ENCODE measurements around the gene ZNF235.
"Not testable (repeated sequence)": the region's sequence is repeated elsewhere in the genome, so short reads cannot be mapped to it uniquely, and the experiment has no call there.

ZNF235 gene

GRCh38 chr19:44304659-44305193 is at the start of gene ZNF235:
ZNF235 (minus strand) TSS chr19:44305025; CDS start chr19:44303404, 1,621 bp downstream.
- Histone ChIP-seq H3K27me3 (replicated peaks; ENCODE audit: control insufficient read depth, insufficient read depth, low read length) (no peaks in the 10 kb centered on the region), H3K9me3 (ENCODE audit: control insufficient read depth, low read length) (no peaks in the 10 kb centered on the region), H3K4me3 (ENCODE audit: low read length) (peak within 1 kb of the TSS; percentile 90), H3K4me1 (ENCODE audit: control insufficient read depth, insufficient read depth, low read length) (peaks cover 8% of the 10 kb centered on the region), H3K36me3 (ENCODE audit: control insufficient read depth, insufficient read depth, low read length, severe bottlenecking) (peaks cover 9% of the 10 kb centered on the region), H3K9ac (ENCODE audit: low read length) (peak within 1 kb of the TSS; percentile 87)
- peak; percentile 99 for DNase-seq (ENCODE audit: low read depth)

DNA sequence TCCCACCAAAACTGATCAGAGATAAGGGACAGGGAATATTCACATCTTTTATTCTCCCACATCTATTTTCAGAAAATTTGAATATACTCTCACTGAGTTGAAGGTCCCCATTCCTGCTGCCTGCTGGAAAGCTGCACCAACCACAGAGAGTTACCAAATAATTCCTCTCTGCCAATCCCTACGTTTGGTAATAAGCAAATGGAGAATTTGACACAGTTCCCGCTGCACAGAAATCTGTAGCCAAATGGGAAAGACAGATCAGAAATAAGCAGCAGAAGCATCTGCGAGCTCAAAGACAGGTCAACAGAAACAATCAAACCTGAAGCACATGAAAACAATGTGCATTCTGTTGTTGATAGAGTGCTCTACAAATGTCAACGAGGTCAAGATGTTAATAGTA is 41.7 kb upstream of the ZNF235 start:
- no peak overlapping the region for H3K4me3 ChIP-seq (ENCODE audit: low read length)
- H3K27me3 ChIP-seq (replicated peaks; ENCODE audit: control insufficient read depth, insufficient read depth, low read length): no peaks in the 10 kb centered on the region
- peaks cover 20% of the 10 kb centered on the region for H3K36me3 ChIP-seq (ENCODE audit: control insufficient read depth, insufficient read depth, low read length, severe bottlenecking)
- peaks cover 17% of the 10 kb centered on the region for H3K9me3 ChIP-seq (ENCODE audit: control insufficient read depth, low read length)
- no peak overlapping the region for H3K9ac ChIP-seq (ENCODE audit: low read length)
- H3K4me1 ChIP-seq (ENCODE audit: control insufficient read depth, insufficient read depth, low read length): no peaks in the 10 kb centered on the region
- DNase-seq (ENCODE audit: low read depth): no peak

DNA sequence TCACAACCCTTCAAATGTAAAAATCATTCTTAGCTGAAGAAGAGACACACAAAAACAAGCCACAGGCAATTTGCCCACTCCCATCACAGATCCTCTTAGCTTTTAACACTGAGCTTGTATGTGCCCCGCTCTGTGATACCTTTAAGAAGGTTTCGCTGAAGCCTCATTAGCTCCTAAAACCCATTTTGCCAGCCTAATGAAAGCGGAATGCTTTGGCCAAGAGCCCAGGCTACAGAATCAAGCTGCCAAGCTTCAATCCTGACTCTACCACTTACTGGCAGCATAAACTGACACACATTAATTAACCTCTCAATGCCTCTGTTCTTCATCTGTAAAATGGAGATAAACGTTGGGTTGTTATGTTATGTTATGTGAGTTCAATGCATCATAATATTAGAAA is 41.1 kb upstream of the ZNF235 start:
- Histone ChIP-seq H3K4me3 (ENCODE audit: low read length) (no peak overlapping the region), H3K27me3 (replicated peaks; ENCODE audit: control insufficient read depth, insufficient read depth, low read length) (no peaks in the 10 kb centered on the region), H3K36me3 (ENCODE audit: control insufficient read depth, insufficient read depth, low read length, severe bottlenecking) (peaks cover 20% of the 10 kb centered on the region), H3K4me1 (ENCODE audit: control insufficient read depth, insufficient read depth, low read length) (no peaks in the 10 kb centered on the region), H3K9ac (ENCODE audit: low read length) (no peak overlapping the region), H3K9me3 (ENCODE audit: control insufficient read depth, low read length) (peaks cover 15% of the 10 kb centered on the region)
- DNase-seq (ENCODE audit: low read depth): no peak

GRCh38 chr19:44344255-44344654 is 39.4 kb upstream of the ZNF235 start:
- Histone ChIP-seq H3K9ac (ENCODE audit: low read length) (no peak overlapping the region), H3K4me1 (ENCODE audit: control insufficient read depth, insufficient read depth, low read length) (no peaks in the 10 kb centered on the region), H3K9me3 (ENCODE audit: control insufficient read depth, low read length) (peaks cover 14% of the 10 kb centered on the region), H3K27me3 (replicated peaks; ENCODE audit: control insufficient read depth, insufficient read depth, low read length) (no peaks in the 10 kb centered on the region), H3K36me3 (ENCODE audit: control insufficient read depth, insufficient read depth, low read length, severe bottlenecking) (peaks cover 24% of the 10 kb centered on the region), H3K4me3 (ENCODE audit: low read length) (no peak overlapping the region)
- DNase-seq (ENCODE audit: low read depth): no peak

GRCh38 chr19:44341794-44342193 is 37.0 kb upstream of the ZNF235 start:
- Histone ChIP-seq H3K36me3 (ENCODE audit: control insufficient read depth, insufficient read depth, low read length, severe bottlenecking) (peaks cover 40% of the 10 kb centered on the region), H3K4me3 (ENCODE audit: low read length) (no peak overlapping the region), H3K4me1 (ENCODE audit: control insufficient read depth, insufficient read depth, low read length) (no peaks in the 10 kb centered on the region), H3K9me3 (ENCODE audit: control insufficient read depth, low read length) (no peaks in the 10 kb centered on the region), H3K9ac (ENCODE audit: low read length) (no peak overlapping the region), H3K27me3 (replicated peaks; ENCODE audit: control insufficient read depth, insufficient read depth, low read length) (no peaks in the 10 kb centered on the region)
- no peak for DNase-seq (ENCODE audit: low read depth)

GRCh38 chr19:44334639-44335038 is 29.8 kb upstream of the ZNF235 start:
- H3K4me3 ChIP-seq (ENCODE audit: low read length); DNase-seq (ENCODE audit: low read depth); H3K4me1 ChIP-seq (ENCODE audit: control insufficient read depth, insufficient read depth, low read length); H3K9ac ChIP-seq (ENCODE audit: low read length); H3K27me3 ChIP-seq (replicated peaks; ENCODE audit: control insufficient read depth, insufficient read depth, low read length): not testable (repeated sequence)
- H3K9me3 ChIP-seq (ENCODE audit: control insufficient read depth, low read length): peaks cover 50% of the 10 kb centered on the region
- H3K36me3 ChIP-seq (ENCODE audit: control insufficient read depth, insufficient read depth, low read length, severe bottlenecking): peaks cover 91% of the 10 kb centered on the region

DNA sequence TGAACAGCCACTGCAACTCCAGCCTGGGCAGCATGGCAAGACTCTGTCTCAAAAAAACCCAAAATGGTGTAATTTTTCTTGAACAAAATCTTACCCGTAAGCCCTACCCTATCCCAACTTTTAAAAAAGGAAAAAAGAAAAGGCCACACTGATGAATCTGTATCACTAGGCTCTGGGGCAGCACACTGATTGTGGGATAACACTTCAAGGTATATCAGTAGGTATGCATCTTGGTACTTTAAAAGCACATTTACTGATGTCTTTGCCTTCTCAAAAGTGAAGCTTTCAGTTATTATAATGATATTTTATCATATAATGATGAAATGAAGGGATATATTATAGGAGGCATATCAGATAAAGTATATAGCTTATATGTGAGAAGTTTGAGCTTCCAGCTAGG is 27.3 kb upstream of the ZNF235 start:
- DNase-seq (ENCODE audit: low read depth): no peak
- Histone ChIP-seq H3K4me1 (ENCODE audit: control insufficient read depth, insufficient read depth, low read length) (no peaks in the 10 kb centered on the region), H3K4me3 (ENCODE audit: low read length) (no peak overlapping the region), H3K36me3 (ENCODE audit: control insufficient read depth, insufficient read depth, low read length, severe bottlenecking) (peaks cover 96% of the 10 kb centered on the region), H3K27me3 (replicated peaks; ENCODE audit: control insufficient read depth, insufficient read depth, low read length) (no peaks in the 10 kb centered on the region), H3K9ac (ENCODE audit: low read length) (no peak overlapping the region), H3K9me3 (ENCODE audit: control insufficient read depth, low read length) (peaks cover 70% of the 10 kb centered on the region)

DNA sequence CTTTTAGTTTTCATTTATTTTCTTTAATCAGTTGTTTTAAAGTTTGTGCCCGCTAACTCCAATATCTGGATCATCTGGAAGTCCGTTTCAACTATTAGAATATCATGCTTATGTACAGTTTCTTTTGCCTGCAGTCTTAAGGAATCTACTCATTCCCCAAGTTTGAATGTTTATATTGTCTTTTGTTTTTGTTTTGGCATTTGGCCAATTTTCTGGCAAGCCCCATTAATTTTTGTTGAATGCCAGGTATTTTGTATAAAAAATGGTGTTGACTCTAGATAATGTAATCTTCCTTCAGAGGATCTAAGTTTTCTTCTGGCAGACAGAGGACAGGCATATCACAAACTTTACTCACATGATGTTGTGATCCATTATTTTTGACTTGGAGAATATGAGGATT is 11.1 kb upstream of the ZNF235 start:
- Histone ChIP-seq H3K4me1 (ENCODE audit: control insufficient read depth, insufficient read depth, low read length) (no peaks in the 10 kb centered on the region), H3K36me3 (ENCODE audit: control insufficient read depth, insufficient read depth, low read length, severe bottlenecking) (no peaks in the 10 kb centered on the region), H3K27me3 (replicated peaks; ENCODE audit: control insufficient read depth, insufficient read depth, low read length) (no peaks in the 10 kb centered on the region), H3K9me3 (ENCODE audit: control insufficient read depth, low read length) (peaks cover 30% of the 10 kb centered on the region), H3K9ac (ENCODE audit: low read length) (no peak overlapping the region), H3K4me3 (ENCODE audit: low read length) (no peak overlapping the region)
- DNase-seq (ENCODE audit: low read depth): no peak

- H3K9me3 ChIP-seq (ENCODE audit: control insufficient read depth, low read length): peaks cover 6% of the 10 kb centered on the region
- no peak overlapping the region for H3K4me3 ChIP-seq (ENCODE audit: low read length)
- H3K36me3 ChIP-seq (ENCODE audit: control insufficient read depth, insufficient read depth, low read length, severe bottlenecking): no peaks in the 10 kb centered on the region
- H3K27me3 ChIP-seq (replicated peaks; ENCODE audit: control insufficient read depth, insufficient read depth, low read length): no peaks in the 10 kb centered on the region
- H3K4me1 ChIP-seq (ENCODE audit: control insufficient read depth, insufficient read depth, low read length): no peaks in the 10 kb centered on the region
- no peak for DNase-seq (ENCODE audit: low read depth)
- no peak overlapping the region for H3K9ac ChIP-seq (ENCODE audit: low read length)
These were observed 8.4 kb upstream of the ZNF235 start for GRCh38 chr19:44313231-44313630.

DNA sequence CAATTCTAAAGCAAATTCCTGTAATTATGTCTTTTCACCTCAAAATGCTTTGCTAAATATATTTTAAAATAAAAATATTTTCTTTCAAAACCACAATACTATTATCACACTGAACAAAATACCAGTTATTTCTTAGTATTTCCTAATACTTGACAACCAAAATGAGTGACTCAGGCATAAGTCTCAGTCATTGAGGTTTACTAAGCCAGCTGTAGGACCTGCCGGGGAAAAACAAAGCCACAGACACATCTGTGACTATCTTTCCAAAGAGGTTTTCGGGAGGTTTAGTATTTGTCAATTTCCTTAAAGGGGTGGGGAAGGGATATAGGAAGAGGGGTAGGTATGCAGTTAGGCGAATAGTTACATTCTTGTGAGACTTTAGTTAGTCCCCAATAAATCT is 3.2 kb upstream of the ZNF235 start:
- no peak for DNase-seq (ENCODE audit: low read depth)
- H3K36me3 ChIP-seq (ENCODE audit: control insufficient read depth, insufficient read depth, low read length, severe bottlenecking): no peaks in the 10 kb centered on the region
- H3K9ac ChIP-seq (ENCODE audit: low read length): no peak overlapping the region
- H3K4me1 ChIP-seq (ENCODE audit: control insufficient read depth, insufficient read depth, low read length): peaks cover 8% of the 10 kb centered on the region
- H3K9me3 ChIP-seq (ENCODE audit: control insufficient read depth, low read length): no peaks in the 10 kb centered on the region
- H3K4me3 ChIP-seq (ENCODE audit: low read length): no peak overlapping the region
- H3K27me3 ChIP-seq (replicated peaks; ENCODE audit: control insufficient read depth, insufficient read depth, low read length): no peaks in the 10 kb centered on the region

GRCh38 chr19:44306283-44306682 is 1.5 kb upstream of the ZNF235 start:
- H3K4me3 ChIP-seq (ENCODE audit: low read length): no peak overlapping the region
- no peaks in the 10 kb centered on the region for H3K27me3 ChIP-seq (replicated peaks; ENCODE audit: control insufficient read depth, insufficient read depth, low read length)
- peaks cover 8% of the 10 kb centered on the region for H3K4me1 ChIP-seq (ENCODE audit: control insufficient read depth, insufficient read depth, low read length)
- peaks cover 5% of the 10 kb centered on the region for H3K36me3 ChIP-seq (ENCODE audit: control insufficient read depth, insufficient read depth, low read length, severe bottlenecking)
- H3K9me3 ChIP-seq (ENCODE audit: control insufficient read depth, low read length): no peaks in the 10 kb centered on the region
- H3K9ac ChIP-seq (ENCODE audit: low read length): no peak overlapping the region
- no peak for DNase-seq (ENCODE audit: low read depth)

DNA sequence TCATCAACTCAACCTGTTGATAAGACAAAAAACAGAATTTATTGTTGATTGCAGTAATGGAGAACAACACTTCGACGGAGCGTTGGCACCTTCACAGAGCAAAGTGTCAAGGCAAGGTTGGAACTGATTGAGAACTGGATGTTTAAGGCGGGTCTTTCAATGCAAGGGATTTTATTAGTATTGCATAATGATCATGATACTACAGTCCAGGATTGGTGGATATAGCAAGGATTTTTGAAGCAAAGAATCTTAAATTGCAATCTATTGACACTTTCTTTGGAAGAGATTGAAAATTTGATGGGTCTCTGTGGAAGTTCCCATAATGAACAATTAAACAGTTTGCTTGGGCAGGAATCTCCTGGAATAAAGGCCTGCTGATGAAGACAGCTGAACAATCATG is 632 bp upstream of the ZNF235 start:
- Histone ChIP-seq H3K36me3 (ENCODE audit: control insufficient read depth, insufficient read depth, low read length, severe bottlenecking) (peaks cover 5% of the 10 kb centered on the region), H3K4me3 (ENCODE audit: low read length) (peak overlapping the region; percentile 90), H3K9me3 (ENCODE audit: control insufficient read depth, low read length) (no peaks in the 10 kb centered on the region), H3K27me3 (replicated peaks; ENCODE audit: control insufficient read depth, insufficient read depth, low read length) (no peaks in the 10 kb centered on the region), H3K9ac (ENCODE audit: low read length) (peak overlapping the region; percentile 50), H3K4me1 (ENCODE audit: control insufficient read depth, insufficient read depth, low read length) (peaks cover 8% of the 10 kb centered on the region)
- DNase-seq (ENCODE audit: low read depth): no peak
